ENCODE measurements around the gene PCSK5. TPM values are rescaled to one million over a fixed set of nuclear protein-coding genes. Genes with fewer than 3 reads are reported as not detected.

PCSK5 gene
- polyA plus RNA-seq, 3 donors: 4.8 to 13.0 (median 7.1) TPM

DNA sequence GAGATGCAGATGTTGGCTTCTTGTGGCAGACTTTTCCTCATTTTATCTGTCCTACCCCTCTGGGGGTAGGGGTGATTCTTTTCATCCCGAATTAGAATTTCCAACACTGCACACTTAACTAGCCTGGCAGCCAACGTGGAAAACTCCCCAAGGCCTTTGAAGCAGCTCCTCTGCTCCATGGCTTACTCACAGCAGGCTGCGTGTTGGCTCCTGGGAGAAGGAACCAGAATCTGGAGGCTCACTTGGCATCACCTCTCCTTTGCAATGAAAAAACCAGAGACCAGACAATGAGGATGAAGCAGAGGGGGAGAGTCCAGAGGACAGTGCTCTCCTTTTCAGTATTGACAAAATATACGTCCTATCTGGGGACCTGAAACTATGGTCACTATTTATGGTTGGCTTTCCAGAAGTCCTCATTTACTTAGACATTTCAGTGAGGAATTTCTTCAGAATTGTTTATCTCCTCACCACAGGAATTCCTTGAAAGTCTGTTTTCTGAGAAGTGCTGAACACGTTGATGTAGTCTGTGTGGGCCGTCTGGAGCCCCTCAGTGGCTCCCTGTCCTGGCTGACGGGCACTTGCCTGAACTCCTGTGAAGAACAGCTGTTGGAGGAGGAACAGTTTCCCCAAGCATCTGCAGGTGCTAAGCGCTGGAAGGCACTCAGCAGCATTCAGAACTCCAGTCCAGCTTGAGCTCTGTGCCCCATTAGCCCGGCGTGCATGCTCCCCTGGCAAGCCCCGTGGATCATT lies 272.5 kb downstream of the PCSK5 start:
- Histone ChIP-seq H3K36me3 (replicated peaks in 1 of 2; ENCODE audit: control insufficient read depth in 1 of 2, insufficient read depth in 2 of 2, low read length in 2 of 2) (peaks cover 27 to 61% of the 10 kb centered on the region in 2 donors), H3K4me1 (ENCODE audit: control insufficient read depth in 1 of 2, insufficient read depth in 2 of 2, low read length in 2 of 2) (peaks cover 22 to 29% of the 10 kb centered on the region in 2 donors), H3K9ac (ENCODE audit: insufficient read depth, low read length, poor library complexity, severe bottlenecking) (no peak overlapping the region), H3K79me2 (ENCODE audit: insufficient read depth, low read length) (no peaks in the 10 kb centered on the region), H4K20me1 (ENCODE audit: insufficient read depth, low read length) (peaks cover 5% of the 10 kb centered on the region), H3K9me3 (replicated peaks in 1 of 2; ENCODE audit: control insufficient read depth in 1 of 2, insufficient read depth in 1 of 2, low read length in 2 of 2) (no peaks in the 10 kb centered on the region), H3K27ac (ENCODE audit: low read depth in 1 of 2, low read length in 2 of 2) (no peak overlapping the region), H3K4me3 (replicated peaks in 1 of 3; ENCODE audit: low read depth in 2 of 3, low read length in 3 of 3) (no peak overlapping the region), H3K27me3 (ENCODE audit: control insufficient read depth in 2 of 2, insufficient read depth in 2 of 2, low read length in 2 of 2) (no peaks in the 10 kb centered on the region), H3K4me2 (replicated peaks; ENCODE audit: extremely low read depth, low read length, poor library complexity, severe bottlenecking) (no peak overlapping the region), H2AFZ (ENCODE audit: insufficient read depth, low read depth, low read length, poor library complexity, severe bottlenecking) (no peak overlapping the region)
- H3K9me3 Mint-ChIP-seq: peaks cover 0 to 2% (median 0%) of the 10 kb centered on the region in 7 donors
- TF ChIP-seq CTCF (IDR thresholded peaks at IDR 0.05): no peak
- no peak overlapping the region for H3K27ac Mint-ChIP-seq
- 87% methylated on average over 8 of the region's 11 CpGs for WGBS (ENCODE audit: insufficient coverage)
- H3K4me1 Mint-ChIP-seq: peaks cover 34% of the 10 kb centered on the region
- H3K36me3 Mint-ChIP-seq: peaks cover 55 to 68% of the 10 kb centered on the region in 2 donors
- no peak for DNase-seq
- H3K27me3 Mint-ChIP-seq (ENCODE audit: low read depth in 3 of 3): peaks cover 0 to 4% (median 0%) of the 10 kb centered on the region in 3 donors
- no peak overlapping the region for H3K4me3 Mint-ChIP-seq
- intact Hi-C loops (cut with micrococcal nuclease): no loop called here

- peaks cover 5% of the 10 kb centered on the region for H4K20me1 ChIP-seq (ENCODE audit: insufficient read depth, low read length)
- no peak overlapping the region for H3K4me3 Mint-ChIP-seq
- H2AFZ ChIP-seq (ENCODE audit: insufficient read depth, low read depth, low read length, poor library complexity, severe bottlenecking): no peak overlapping the region
- peaks cover 51 to 63% of the 10 kb centered on the region in 2 donors for H3K36me3 Mint-ChIP-seq
- no peaks in the 10 kb centered on the region for H3K9me3 Mint-ChIP-seq
- intact Hi-C loops (cut with micrococcal nuclease): no loop called here
- no peak overlapping the region for H3K9ac ChIP-seq (ENCODE audit: insufficient read depth, low read length, poor library complexity, severe bottlenecking)
- H3K27ac ChIP-seq (ENCODE audit: low read depth in 1 of 2, low read length in 2 of 2): no peak overlapping the region
- no peaks in the 10 kb centered on the region for H3K79me2 ChIP-seq (ENCODE audit: insufficient read depth, low read length)
- H3K27ac Mint-ChIP-seq: peak overlapping the region in 2 of 7 donors; percentile 37 to 44
- H3K27me3 Mint-ChIP-seq (ENCODE audit: low read depth in 3 of 3): peaks cover 0 to 2% (median 0%) of the 10 kb centered on the region in 3 donors
- peaks cover 38% of the 10 kb centered on the region for H3K4me1 Mint-ChIP-seq
- no peaks in the 10 kb centered on the region for H3K27me3 ChIP-seq (ENCODE audit: control insufficient read depth in 2 of 2, insufficient read depth in 2 of 2, low read length in 2 of 2)
- peaks cover 23 to 57% of the 10 kb centered on the region in 2 donors for H3K36me3 ChIP-seq (replicated peaks in 1 of 2; ENCODE audit: control insufficient read depth in 1 of 2, insufficient read depth in 2 of 2, low read length in 2 of 2)
- peaks cover 22 to 29% of the 10 kb centered on the region in 2 donors for H3K4me1 ChIP-seq (ENCODE audit: control insufficient read depth in 1 of 2, insufficient read depth in 2 of 2, low read length in 2 of 2)
- no peaks in the 10 kb centered on the region for H3K9me3 ChIP-seq (replicated peaks in 1 of 2; ENCODE audit: control insufficient read depth in 1 of 2, insufficient read depth in 1 of 2, low read length in 2 of 2)
- WGBS (ENCODE audit: insufficient coverage): no CpG with 5 or more reads among the region's 2 CpGs
- DNase-seq: no peak
- no peak for TF ChIP-seq CTCF (IDR thresholded peaks at IDR 0.05)
- H3K4me2 ChIP-seq (replicated peaks; ENCODE audit: extremely low read depth, low read length, poor library complexity, severe bottlenecking): no peak overlapping the region
- H3K4me3 ChIP-seq (replicated peaks in 1 of 3; ENCODE audit: low read depth in 2 of 3, low read length in 3 of 3): no peak overlapping the region
Observed at GRCh38 chr9:76166526-76166925, 276.1 kb downstream of the PCSK5 start.
